G401.6 (cell line): ENCODE results near the gene HOXD11.

Source experiments
- FAIRE-seq: peaks from 2 replicates; lab custom pipeline; 2012; peaks lifted over from hg19 to GRCh38; lab: Jason Lieb, UNC

HOXD11 gene

DNA sequence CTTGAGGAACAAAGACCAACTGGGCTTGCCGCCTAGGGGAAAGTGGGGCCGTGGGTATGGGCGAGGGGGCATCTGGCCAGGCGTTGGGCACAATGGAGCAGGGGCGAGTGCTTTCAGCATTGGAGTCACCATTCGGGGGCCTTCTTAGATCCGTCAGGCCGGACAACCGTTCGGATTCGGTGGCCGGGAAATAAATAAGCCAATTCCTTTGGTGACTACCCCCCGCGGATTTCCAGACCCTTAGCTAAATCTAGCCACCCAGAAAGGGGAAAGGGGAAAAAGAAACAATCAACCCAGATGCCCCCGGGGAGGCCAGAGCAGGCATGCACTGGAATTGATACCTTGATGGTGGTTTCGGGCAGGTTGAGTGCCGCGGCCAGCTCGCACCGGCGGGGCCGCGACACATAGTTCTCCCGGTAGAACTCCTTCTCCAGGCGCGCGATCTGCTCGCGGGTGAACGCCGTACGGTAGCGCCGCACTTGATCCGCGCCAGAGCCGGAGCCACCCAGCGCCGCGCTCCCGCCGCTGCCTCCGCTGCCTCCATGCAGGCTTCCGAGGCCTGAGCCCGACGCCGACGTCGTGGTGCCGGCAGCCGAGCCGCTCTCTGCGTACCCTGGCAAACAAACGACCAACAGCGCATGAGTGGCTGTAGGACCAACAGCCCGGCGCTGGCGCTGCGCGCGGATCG is 25.1 kb upstream of the HOXD11 start:
- FAIRE-seq, result no peak

- no peak for FAIRE-seq
These were observed 24.6 kb upstream of the HOXD11 start for GRCh38 chr2:176082525-176082823.

GRCh38 chr2:176082824-176083751 is 24.0 kb upstream of the HOXD11 start:
- FAIRE-seq, result no peak

- no peak for FAIRE-seq
These were observed 23.3 kb upstream of the HOXD11 start, which contains the start of gene EVX2 for GRCh38 chr2:176083796-176084261. Gene EVX2, minus strand, starts transcription at chr2:176083962. Its CDS starts 186 bp downstream, at chr2:176083776.

DNA sequence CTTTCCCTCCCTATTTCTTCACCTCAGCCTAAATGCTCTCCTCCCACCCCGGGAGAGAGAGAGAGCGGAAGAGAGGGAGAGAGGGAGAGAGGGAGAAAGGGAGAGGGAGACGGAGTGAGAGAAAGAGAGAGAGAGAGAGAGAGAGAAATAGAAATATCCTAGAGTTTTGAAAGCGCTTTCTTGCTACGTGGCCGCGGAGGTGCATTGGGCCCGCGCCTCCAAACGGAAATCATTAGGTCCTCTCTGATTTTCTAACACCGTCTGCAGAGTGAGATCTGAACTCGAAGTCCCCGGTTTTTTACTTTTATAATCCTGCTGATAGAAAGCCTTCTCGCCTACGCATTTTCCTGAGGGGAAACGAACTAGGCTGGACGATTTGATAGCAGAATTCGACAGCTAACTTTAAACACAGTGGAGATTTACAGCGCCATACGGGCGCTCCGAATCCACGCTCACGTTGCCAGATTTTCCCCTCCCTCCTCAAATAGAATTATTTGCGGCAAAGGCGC is 22.4 kb upstream of the HOXD11 start:
- FAIRE-seq, result no peak

GRCh38 chr2:176085120-176085788 is 21.8 kb upstream of the HOXD11 start:
- FAIRE-seq, result no peak

GRCh38 chr2:176085861-176086771 is 21.0 kb upstream of the HOXD11 start:
- no peak for FAIRE-seq

DNA sequence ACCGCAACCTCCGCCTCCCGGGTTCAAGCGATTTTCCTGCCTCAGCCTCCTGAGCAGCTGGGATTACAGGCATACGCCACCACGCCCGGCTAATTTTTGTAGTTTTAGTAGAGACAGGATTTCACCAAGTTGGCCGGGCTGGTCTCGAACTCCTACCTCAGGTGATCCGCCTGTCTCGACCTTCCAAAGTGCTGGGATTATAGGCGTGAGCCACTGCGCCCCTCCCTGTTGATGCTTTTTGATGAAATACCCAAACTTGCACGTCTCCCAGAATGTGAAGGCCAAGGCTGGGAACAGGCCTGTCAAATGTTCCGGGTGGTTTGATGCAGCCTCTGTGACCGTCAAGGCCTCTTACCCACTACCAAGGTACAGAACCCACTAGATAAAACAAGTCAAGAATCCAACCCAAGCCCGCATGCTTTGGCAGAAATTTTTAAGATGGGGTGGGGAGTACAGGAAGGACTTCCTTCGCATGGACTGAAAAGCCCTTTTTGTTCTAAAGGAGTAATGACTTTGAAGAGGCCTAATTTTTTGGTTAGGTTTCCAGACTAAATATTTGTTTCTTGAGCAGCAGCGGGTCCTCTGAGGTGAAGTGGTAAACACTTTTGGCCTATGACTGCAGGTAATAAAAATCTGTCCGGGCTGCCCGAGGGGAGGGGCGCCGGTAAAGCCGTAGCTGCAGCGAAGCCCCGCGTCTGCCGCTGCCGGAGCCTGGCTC is 19.6 kb upstream of the HOXD11 start:
- FAIRE-seq, result no peak

DNA sequence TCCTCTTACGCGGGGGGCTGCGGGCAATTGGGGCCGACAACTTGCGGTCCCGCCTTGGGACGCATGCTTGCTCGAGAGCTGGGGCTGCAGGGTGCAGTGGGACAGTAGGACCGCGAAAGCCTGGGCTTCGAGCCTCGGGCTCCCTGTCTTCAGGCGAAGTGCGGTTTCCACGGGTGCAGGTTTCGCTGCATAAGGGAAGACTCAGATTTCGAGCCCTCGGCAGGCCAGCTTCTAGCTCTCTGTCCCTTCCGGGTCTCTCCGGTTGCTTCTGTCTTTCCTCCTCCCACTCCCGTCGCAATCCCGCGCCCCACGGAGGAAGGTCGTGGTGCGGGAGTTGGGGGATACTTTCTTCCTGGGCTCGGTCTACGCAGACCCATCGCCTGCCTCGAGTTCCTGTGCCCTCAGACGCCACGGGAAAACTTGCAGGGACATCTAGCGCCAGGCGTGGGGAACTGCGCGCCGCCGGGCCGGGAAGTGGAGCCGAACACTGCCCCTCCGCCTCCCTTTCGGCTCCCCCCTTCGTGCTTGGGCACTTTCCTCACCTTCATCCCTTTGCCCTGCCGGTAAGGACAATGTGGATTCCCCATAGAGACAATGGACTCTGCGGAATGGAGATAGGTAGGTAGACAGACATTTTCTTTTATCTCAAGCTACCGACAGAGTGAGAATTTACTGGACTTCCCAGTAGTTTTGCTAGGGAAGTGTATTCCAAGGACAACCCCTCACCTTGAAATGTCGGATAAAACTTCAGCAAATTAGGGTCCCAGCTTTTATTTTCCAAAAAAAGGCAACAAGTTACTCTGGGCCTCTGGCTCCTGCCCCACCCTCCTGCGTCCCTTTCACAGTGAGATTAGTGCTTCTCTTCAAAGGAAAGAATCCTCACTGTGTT is 18.8 kb upstream of the HOXD11 start:
- no peak for FAIRE-seq

DNA sequence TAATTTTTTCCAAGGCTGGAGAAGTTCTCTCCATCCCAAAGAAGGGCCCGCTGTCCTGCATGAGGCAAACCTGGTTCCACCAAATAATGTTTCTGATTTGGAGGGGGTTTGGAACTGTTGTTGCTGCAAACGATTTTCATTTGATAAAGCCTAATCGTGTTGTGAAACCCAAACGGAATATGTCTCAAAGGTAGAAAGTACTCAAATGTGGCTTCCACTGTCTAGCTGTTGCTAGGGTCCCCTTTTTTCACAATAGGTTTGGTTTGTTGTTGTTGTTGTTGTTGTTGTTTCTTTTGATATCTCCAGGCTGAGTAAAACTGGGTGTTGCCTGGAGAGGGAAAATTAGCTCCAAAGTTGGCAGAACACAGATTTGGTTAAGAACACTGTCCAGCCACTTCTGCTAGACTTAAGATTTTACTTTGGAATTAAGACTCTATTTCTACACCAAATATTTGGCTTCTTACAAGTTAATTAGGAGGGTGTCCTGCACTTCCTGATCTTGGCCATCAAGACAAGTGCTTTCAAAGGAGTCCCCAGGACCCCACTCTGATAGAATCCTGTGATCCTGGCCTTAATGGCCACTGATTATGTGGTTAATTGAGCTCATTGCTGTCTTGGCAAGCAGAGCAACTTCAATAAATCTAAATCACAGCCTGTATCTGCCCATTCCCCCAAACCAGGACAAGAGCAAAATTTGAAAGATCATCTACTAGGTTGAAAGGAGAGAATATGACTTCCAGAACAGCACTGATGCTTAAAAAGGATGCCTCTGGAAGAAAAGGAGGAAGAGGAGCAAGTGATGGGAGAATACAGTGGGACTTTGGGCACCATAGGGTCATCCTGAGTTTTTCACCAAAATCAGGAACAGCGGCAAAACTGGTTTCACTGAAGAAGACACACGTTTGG is 17.9 kb upstream of the HOXD11 start:
- no peak for FAIRE-seq

DNA sequence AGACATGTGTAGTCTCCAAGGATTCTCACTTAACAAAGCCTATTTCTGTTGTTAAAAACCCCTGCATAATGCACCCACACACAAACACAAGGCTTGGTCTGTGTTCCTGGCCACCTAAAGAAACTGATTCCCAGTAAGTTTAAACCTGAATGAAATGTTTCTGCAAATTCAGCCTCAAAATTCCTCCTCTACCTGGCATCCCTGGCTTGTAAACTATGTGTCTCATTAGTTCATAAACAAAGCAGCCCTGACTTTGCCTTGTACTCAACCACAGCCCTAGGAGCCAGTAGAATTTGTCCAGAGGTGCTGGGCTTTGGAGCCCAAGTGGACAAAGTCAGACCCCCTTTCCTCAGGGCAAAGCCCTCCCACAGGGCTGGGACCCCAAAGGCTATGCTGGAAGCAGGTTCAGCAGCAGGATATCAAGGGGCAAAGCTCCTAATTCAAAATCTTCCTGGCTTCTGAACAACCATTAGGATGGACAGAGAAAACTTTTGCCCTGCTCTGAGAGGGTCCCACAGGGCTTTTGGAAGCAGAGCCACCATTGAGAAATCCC is 17.2 kb upstream of the HOXD11 start:
- FAIRE-seq, result no peak

- no peak for FAIRE-seq
These were observed 16.2 kb upstream of the HOXD11 start for GRCh38 chr2:176090862-176091261.

DNA sequence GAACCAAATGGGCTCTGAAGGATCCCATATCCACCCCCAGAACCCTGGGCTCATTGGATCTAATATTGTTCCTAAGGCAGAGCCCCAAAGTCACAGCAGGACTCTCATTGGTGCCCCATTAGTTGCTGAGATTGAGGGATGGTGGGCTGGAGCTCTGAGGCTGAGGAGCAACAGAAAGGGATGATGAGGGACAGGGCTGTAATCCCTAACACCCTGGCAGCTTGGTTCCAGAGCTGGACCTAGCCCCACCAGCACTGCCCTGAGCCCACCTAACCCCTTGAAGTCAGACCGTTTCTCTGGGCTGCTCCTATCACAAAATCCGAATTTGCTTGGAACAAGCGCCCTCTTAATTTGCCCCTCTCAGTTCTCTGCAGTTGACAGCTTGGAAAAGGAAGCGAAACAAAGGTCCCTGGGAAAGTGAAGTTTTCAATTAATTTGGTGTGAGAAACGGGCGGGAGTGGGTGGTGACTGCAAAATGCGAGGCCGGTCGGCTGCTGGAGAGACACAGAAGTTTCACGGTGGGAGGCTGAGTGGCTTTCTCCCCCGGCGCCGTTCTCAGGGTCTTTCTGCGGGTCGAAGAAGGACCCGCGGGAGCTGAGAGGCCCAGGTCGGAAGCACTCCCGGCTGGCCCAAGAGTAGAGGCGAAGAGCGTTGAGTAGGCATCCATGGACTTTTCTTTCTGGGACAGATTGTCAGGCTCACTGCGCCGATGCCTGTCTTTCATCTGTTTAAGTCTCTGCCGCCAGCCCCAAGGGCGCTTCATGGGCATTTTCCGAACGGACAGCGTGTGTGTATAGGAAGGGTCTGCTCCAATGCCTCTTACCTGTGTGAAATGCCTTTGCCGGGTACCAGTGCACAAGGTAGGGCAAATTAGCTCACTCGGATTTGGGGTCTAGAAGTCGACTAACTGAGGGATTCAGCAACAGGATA is 15.5 kb upstream of the HOXD11 start:
- no peak for FAIRE-seq

DNA sequence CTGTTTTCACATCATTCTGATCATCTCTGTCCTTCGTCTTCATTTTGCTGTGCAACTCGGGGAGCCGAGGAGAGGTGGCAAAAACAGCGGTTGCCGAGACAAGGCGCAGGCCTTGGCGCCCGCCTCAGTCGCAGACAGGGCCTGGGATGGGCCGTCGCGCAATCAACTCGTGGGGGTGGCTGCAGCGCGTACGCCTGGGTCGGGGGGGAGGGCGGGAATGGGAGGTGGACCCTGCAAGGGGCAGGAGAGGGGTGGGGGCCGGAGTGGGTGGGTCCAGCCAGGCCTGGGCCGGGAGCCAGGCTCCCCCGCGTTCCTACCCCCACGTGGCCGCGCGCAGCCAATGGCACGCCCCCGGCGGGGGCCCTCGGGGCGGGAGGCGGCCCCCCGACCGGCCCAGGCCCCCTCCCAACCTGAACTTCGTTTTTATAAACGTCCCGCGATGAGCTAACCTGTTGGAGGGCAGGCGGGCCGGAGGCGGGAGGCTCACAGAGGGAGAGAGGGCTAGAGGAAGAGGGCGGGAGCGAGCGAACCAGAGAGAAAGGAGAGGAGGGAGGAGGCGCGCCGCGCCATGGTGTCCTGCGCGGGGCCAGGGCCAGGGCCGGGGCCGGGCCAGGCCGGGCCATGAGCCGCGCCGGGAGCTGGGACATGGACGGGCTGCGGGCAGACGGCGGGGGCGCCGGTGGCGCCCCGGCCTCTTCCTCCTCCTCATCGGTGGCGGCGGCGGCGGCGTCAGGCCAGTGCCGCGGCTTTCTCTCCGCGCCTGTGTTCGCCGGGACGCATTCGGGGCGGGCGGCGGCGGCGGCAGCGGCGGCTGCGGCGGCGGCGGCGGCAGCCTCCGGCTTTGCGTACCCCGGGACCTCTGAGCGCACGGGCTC is 14.6 kb upstream of the HOXD11 start, which contains the start of gene HOXD13:
Gene HOXD13, plus strand, starts transcription at position 452 of the 875 bp plus-strand sequence. Its CDS starts 170 bp downstream, at position 622.
- no peak for FAIRE-seq

GRCh38 chr2:176093145-176093897 is 13.8 kb upstream of the HOXD11 start:
- no peak for FAIRE-seq

DNA sequence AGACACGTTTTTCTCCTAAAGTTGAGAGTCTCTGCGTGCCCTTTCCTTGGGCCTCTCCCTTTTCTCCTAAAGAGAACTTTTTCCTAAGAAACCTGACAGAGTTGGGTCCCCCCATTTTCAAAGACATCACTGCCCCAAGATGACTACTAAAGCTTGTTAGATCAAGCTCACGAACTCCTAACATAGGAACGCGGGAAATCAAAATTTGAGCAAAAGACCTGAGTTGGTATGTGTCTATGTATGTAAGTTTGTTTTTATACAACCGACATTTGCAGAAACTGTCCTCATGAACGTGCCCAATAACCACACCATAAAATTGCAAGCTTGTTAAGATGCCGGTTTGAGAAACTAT is 13.2 kb upstream of the HOXD11 start:
- FAIRE-seq, result no peak
